ENCODE data around the gene UTF1. TPM values are rescaled to one million over a fixed set of nuclear protein-coding genes. Genes with fewer than 3 reads are reported as not detected.

The UTF1 gene
- total RNA-seq, 1 donor from 2014 or later: not detected

DNA sequence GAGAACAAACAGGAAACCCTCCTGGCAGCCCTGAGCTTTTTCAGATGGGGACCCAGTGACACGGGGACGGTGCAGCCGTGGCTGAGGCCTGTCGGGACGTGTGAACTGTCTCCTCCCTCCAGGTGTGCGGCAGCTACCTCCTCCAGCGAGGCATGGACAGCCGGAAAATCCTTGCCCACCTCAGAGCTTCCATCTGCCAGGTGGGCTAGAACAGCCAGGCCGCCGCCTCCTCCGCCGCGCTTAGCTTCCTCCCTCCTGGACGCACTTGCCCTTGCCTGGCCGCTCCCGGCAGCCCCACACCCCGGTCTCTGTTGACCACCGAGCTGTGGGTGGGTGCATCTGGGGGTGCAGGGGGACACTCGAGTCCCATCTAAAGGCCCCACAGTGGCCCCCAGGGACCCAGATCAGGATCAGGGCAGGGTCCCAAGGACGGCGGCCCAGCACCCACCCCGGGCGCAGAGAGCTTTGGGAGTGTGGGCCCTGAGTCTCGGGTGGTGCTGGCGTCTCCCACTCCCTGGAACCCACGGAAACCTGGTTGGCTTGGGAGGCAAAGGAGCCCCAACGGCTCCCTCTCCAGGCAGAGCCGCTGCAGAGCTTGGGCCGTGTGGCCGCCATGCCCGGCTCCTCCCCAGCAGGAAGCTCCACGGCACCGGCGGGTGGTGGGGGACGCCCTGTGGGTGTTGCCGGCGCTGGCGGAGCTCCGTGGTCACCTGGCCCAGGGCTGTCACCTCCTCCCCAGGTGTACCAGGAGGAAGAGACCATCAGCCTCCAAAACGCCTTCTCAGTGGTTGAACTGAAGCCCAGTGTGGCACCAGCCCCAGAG, 32.9 kb upstream of the UTF1 start:
- H3K27me3 Mint-ChIP-seq (ENCODE audit: low read depth): peaks cover 13% of the 10 kb centered on the region
- H3K4me3 Mint-ChIP-seq: no peak overlapping the region
- TF ChIP-seq, protein P1, sequence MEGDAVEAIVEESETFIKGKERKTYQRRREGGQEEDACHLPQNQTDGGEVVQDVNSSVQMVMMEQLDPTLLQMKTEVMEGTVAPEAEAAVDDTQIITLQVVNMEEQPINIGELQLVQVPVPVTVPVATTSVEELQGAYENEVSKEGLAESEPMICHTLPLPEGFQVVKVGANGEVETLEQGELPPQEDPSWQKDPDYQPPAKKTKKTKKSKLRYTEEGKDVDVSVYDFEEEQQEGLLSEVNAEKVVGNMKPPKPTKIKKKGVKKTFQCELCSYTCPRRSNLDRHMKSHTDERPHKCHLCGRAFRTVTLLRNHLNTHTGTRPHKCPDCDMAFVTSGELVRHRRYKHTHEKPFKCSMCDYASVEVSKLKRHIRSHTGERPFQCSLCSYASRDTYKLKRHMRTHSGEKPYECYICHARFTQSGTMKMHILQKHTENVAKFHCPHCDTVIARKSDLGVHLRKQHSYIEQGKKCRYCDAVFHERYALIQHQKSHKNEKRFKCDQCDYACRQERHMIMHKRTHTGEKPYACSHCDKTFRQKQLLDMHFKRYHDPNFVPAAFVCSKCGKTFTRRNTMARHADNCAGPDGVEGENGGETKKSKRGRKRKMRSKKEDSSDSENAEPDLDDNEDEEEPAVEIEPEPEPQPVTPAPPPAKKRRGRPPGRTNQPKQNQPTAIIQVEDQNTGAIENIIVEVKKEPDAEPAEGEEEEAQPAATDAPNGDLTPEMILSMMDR (IDR thresholded peaks at IDR 0.05; ENCODE audit: unreplicated experiment): no peak
- DNase-seq (ENCODE audit: low spot score in 2 of 2, unreplicated experiment in 2 of 2): peak in 1 of 2 experiments; percentile 17
- peaks cover 5% of the 10 kb centered on the region for H3K36me3 Mint-ChIP-seq
- no peak overlapping the region for H3K27ac Mint-ChIP-seq
- H3K9me3 Mint-ChIP-seq: peaks cover 16% of the 10 kb centered on the region
- H3K4me1 Mint-ChIP-seq: peaks cover 4% of the 10 kb centered on the region

DNA sequence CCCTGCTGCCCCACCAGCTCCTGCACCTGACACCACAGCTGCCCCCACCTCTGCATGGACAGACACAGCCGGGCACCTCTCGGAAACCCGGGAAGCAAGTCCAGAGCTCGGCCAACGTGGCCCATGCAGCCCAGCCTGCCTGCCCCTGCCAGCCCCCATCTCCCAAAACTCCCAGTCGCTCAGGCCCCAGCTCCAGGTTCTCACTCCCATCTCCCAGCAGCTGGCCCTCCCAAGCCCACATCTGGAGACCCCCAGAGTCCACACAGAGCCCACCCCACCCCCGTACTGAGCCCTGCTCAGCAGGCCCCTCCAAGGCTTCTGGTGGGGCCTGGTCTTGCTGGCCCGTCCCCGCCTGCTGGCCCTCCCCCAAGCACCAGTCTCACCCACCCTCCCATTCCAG, 32.2 kb upstream of the UTF1 start:
- peak in 1 of 2 experiments; percentile 18 for DNase-seq (ENCODE audit: low spot score in 2 of 2, unreplicated experiment in 2 of 2)
- Mint-ChIP-seq H3K9me3 (peaks cover 9% of the 10 kb centered on the region), H3K36me3 (no peaks in the 10 kb centered on the region)

DNA sequence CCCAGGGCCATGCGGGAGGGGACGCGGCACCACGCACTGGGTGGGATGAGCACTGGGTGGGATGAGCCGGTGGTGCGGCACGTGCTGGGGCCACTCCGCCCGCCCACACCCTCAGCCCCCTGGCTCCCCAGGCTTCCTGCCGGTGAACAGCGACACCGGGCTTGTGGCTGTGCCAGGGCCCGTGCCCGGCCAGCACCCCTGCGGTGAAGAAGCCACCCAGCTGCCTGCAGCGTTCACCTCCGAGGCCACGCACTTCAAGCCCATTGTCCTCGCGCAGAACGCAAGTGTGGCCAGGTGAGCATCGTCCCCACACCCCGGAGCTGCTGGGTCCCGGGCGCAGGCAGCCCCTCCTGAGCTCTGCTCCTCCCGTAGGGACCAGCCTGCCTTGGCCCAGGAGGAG, 31.8 kb upstream of the UTF1 start:
- Mint-ChIP-seq H3K27ac (no peak overlapping the region), H3K4me3 (no peak overlapping the region), H3K4me1 (peaks cover 4% of the 10 kb centered on the region), H3K27me3 (ENCODE audit: low read depth) (peaks cover 7% of the 10 kb centered on the region), H3K9me3 (peaks cover 9% of the 10 kb centered on the region), H3K36me3 (no peaks in the 10 kb centered on the region)
- TF ChIP-seq, protein P1 (IDR thresholded peaks at IDR 0.05; ENCODE audit: unreplicated experiment): no peak
- DNase-seq (ENCODE audit: low spot score in 2 of 2, unreplicated experiment in 2 of 2): peak in 1 of 2 experiments; percentile 17

More for the DNA sequence above, 32.2 kb upstream of the UTF1 start:
- Mint-ChIP-seq H3K4me3 (no peak overlapping the region), H3K27ac (no peak overlapping the region), H3K27me3 (ENCODE audit: low read depth) (peaks cover 7% of the 10 kb centered on the region), H3K4me1 (peaks cover 4% of the 10 kb centered on the region)
- TF ChIP-seq, protein P1 (IDR thresholded peaks at IDR 0.05; ENCODE audit: unreplicated experiment): no peak

DNA sequence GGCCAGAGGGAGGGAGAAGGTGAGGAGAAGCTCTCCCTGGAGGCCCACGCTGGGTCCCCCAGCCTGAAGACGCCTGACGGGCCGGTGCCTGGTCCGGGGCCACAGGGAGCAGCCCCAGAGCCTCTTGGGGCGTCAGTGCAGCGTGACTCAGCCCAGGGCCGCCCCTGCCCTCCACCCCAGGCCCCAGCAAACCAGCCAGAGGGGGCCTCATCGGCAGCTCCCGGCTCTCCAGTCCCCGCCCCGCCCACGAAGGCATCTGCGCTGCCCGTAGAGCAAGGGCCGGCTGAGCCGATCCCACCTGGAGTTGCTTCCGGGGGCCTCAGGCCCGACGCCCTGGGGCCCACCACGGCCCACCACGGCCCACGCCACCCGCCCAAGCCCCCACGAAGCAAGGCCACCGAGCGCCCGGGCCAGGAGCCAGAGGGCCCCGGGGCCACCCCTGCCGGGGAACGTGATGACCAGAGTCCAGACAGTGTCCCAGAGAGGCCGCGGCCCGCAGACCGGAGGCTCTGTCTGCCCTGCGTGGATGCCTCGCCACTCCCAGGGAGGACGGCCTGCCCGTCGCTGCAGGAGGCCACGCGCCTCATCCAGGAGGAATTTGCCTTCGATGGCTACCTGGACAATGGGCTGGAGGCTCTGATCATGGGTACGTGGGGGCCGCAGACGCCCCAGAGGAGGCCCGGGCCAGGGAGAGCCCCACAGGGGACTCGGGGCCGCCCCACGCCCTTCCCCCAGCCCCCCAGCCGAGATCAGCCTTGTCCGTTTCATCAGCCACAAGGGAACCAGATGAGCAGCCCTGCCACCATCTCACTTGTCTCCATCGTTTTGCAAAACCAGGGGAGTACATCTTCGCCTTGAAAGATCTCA, 31.2 kb upstream of the UTF1 start:
- Mint-ChIP-seq H3K27me3 (ENCODE audit: low read depth) (peaks cover 3% of the 10 kb centered on the region), H3K4me1 (peaks cover 4% of the 10 kb centered on the region), H3K9me3 (peaks cover 2% of the 10 kb centered on the region), H3K36me3 (peaks cover 3% of the 10 kb centered on the region), H3K4me3 (no peak overlapping the region), H3K27ac (no peak overlapping the region)
- TF ChIP-seq, protein P1 (IDR thresholded peaks at IDR 0.05; ENCODE audit: unreplicated experiment): no peak
- peak in 1 of 2 experiments; percentile 14 for DNase-seq (ENCODE audit: low spot score in 2 of 2, unreplicated experiment in 2 of 2)

DNA sequence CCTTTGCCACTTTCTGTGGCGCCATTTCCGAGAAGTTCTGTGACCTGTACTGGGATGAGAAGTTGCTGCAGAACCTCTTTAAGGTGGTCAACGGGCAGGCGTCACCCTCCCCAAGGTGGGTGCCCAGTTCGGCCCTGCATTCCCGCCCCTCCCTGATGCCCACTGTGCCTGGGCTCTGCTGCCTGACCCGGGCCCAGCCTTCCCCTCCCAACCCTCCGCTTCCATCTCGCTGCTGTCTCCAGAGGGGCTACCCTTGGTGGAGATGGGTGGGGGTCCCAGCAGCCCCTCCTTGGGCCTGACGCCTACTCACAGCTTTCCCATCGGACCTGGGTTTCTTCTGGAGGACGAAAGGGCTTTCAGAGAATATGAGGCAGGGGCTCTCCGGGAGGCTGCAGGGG, 30.5 kb upstream of the UTF1 start:
- DNase-seq (ENCODE audit: low spot score in 2 of 2, unreplicated experiment in 2 of 2): peak in 1 of 2 experiments; percentile 6
- TF ChIP-seq, protein P1 (IDR thresholded peaks at IDR 0.05; ENCODE audit: unreplicated experiment): no peak
- H3K4me3 Mint-ChIP-seq: no peak overlapping the region
- H3K27ac Mint-ChIP-seq: no peak overlapping the region
- no peaks in the 10 kb centered on the region for H3K27me3 Mint-ChIP-seq (ENCODE audit: low read depth)
- H3K36me3 Mint-ChIP-seq: peaks cover 3% of the 10 kb centered on the region
- peaks cover 4% of the 10 kb centered on the region for H3K4me1 Mint-ChIP-seq
- H3K9me3 Mint-ChIP-seq: no peaks in the 10 kb centered on the region

Data from mesothelial cell of epicardium (in vitro differentiated cells).